HuH-7.5 (cell line): ENCODE data around the gene ARTN.

ENCODE experiments used
- DNase-seq: peaks from one replicate; pipeline ENCODE4 v3.0.0; 2011; ENCODE audit warnings: low spot score

The ARTN gene

GRCh38 chr1:43971336-43971980 lies 37.9 kb downstream of the ARTN start:
- no peak for DNase-seq

GRCh38 chr1:43973981-43974442 lies 40.4 kb downstream of the ARTN start:
- DNase-seq = no peak

GRCh38 chr1:43974443-43975248 lies 41.0 kb downstream of the ARTN start, which contains the start of gene ATP6V0B:
Gene ATP6V0B (plus strand): TSS chr1:43974960. CDS start chr1:43975041, 81 bp downstream.
- DNase-seq = peak; percentile 97

GRCh38 chr1:43975249-43975961 lies 41.8 kb downstream of the ARTN start:
- DNase-seq = no peak

- no peak for DNase-seq
Measured at GRCh38 chr1:43976045-43976444, 42.4 kb downstream of the ARTN start.

- no peak for DNase-seq
Measured at GRCh38 chr1:43976890-43977289, 43.3 kb downstream of the ARTN start.

- no peak for DNase-seq
Measured at GRCh38 chr1:43977376-43978263, 44.0 kb downstream of the ARTN start.

GRCh38 chr1:43978264-43978550 lies 44.6 kb downstream of the ARTN start:
- DNase-seq = no peak

- DNase-seq = peak; percentile 90
Measured at GRCh38 chr1:43978551-43979260, 45.1 kb downstream of the ARTN start, which contains the start of gene B4GALT2. Gene B4GALT2 (plus strand): TSS chr1:43979210. CDS start chr1:43981161, 1,951 bp downstream.

GRCh38 chr1:43979261-43979527 lies 45.6 kb downstream of the ARTN start:
- no peak for DNase-seq

- DNase-seq = peak; percentile 86
Measured at GRCh38 chr1:43979528-43980254, 46.1 kb downstream of the ARTN start.

- DNase-seq = no peak
Measured at GRCh38 chr1:43980255-43981134, 46.9 kb downstream of the ARTN start.

- DNase-seq = no peak
Measured at GRCh38 chr1:43981135-43981491, 47.5 kb downstream of the ARTN start.

GRCh38 chr1:43981636-43982035 lies 48.0 kb downstream of the ARTN start:
- DNase-seq = no peak

GRCh38 chr1:43982241-43982640 lies 48.6 kb downstream of the ARTN start:
- DNase-seq = no peak

GRCh38 chr1:43982808-43983207 lies 49.2 kb downstream of the ARTN start:
- DNase-seq = no peak

- no peak for DNase-seq
Measured at GRCh38 chr1:43983253-43983899, 49.8 kb downstream of the ARTN start.

GRCh38 chr1:43984855-43985254 lies 51.3 kb downstream of the ARTN start:
- no peak for DNase-seq

GRCh38 chr1:43985984-43986595 lies 52.5 kb downstream of the ARTN start:
- DNase-seq = no peak
